Cerebellar nuclear complex (tissue), 1 donor: Measurements from ENCODE around the gene PLCL1.

Source experiments
- DNase-seq, 2 experiments: peaks; one replicate each; lab custom pipeline; 2025; lab: John Stamatoyannopoulos, UW

The PLCL1 gene

GRCh38 chr2:197804049-197804757 is at the start of gene PLCL1:
TSS of gene PLCL1 (plus strand) at chr2:197804593.
- peak; percentile 65 to 78 for DNase-seq

- DNase-seq = no peak
Observed at GRCh38 chr2:197759013-197759412, 45.4 kb upstream of the PLCL1 start.

- no peak for DNase-seq
Observed at GRCh38 chr2:197759625-197760292, 44.6 kb upstream of the PLCL1 start.

- no peak for DNase-seq
Observed at GRCh38 chr2:197760293-197760657, 44.1 kb upstream of the PLCL1 start.

GRCh38 chr2:197777823-197778407 is 26.5 kb upstream of the PLCL1 start:
- no peak for DNase-seq

- DNase-seq = no peak
Observed at GRCh38 chr2:197779261-197779660, 25.1 kb upstream of the PLCL1 start.

GRCh38 chr2:197782126-197782525 is 22.3 kb upstream of the PLCL1 start:
- DNase-seq = no peak

GRCh38 chr2:197784956-197785941 is 19.1 kb upstream of the PLCL1 start, which contains the start of gene BOLL:
TSS of gene BOLL (minus strand) at chr2:197785319. CDS start at chr2:197781850, 3,469 bp downstream.
- no peak for DNase-seq

- DNase-seq = no peak
Observed at GRCh38 chr2:197786010-197786877, 18.1 kb upstream of the PLCL1 start.

- DNase-seq = no peak
Observed at GRCh38 chr2:197793456-197793855, 10.9 kb upstream of the PLCL1 start.

GRCh38 chr2:197795277-197795676 is 9.1 kb upstream of the PLCL1 start:
- no peak for DNase-seq

GRCh38 chr2:197798187-197798586 is 6.2 kb upstream of the PLCL1 start:
- no peak for DNase-seq

- DNase-seq = no peak
Observed at GRCh38 chr2:197799068-197799467, 5.3 kb upstream of the PLCL1 start.

- no peak for DNase-seq
Observed at GRCh38 chr2:197800091-197800490, 4.3 kb upstream of the PLCL1 start.

- no peak for DNase-seq
Observed at GRCh38 chr2:197801033-197801432, 3.4 kb upstream of the PLCL1 start.

GRCh38 chr2:197803033-197803444 is 1.4 kb upstream of the PLCL1 start:
- DNase-seq = no peak

GRCh38 chr2:197804758-197805714 is 643 bp downstream of the PLCL1 start:
- no peak for DNase-seq

- DNase-seq = no peak
Observed at GRCh38 chr2:197805715-197806633, 1.6 kb downstream of the PLCL1 start.

GRCh38 chr2:197809064-197809463 is 4.7 kb downstream of the PLCL1 start:
- DNase-seq = no peak
